ENCODE results near the gene ZNF33B. TPM values are rescaled to one million over a fixed set of nuclear protein-coding genes. Genes with fewer than 3 reads are reported as not detected.
"Not testable (repeated sequence)": the region's sequence is repeated elsewhere in the genome, so short reads cannot be mapped to it uniquely, and the experiment has no call there.

ZNF33B gene
- 7.7 and 22.7 TPM in 2 replicates for total RNA-seq (2014; rRNA removed; shearing (Covaris generic); ENCODE audit: low replicate concordance)

GRCh38 chr10:42638055-42638820, at the start of gene ZNF33B:
Gene ZNF33B (minus strand): TSS chr10:42638570. CDS start chr10:42636928, 1,642 bp downstream.
- Histone ChIP-seq H3K27me3 (ENCODE audit: low read length) (no peaks in the 10 kb centered on the region), H3K4me1 (ENCODE audit: low read length) (peaks cover 23% of the 10 kb centered on the region), H3K36me3 (ENCODE audit: insufficient read depth, low read length) (no peaks in the 10 kb centered on the region), H3K9me2 (replicated peaks; ENCODE audit: insufficient read depth, low read length) (no peaks in the 10 kb centered on the region), H3K9ac (ENCODE audit: low read length) (peak within 1 kb of the TSS; percentile 92), H3K4me3 (ENCODE audit: low read length) (peak within 1 kb of the TSS; percentile 85), H2AFZ (ENCODE audit: low read length) (peak within 1 kb of the TSS; percentile 96), H3K27ac (ENCODE audit: low read length) (peak within 1 kb of the TSS; percentile 82), H3K4me2 (ENCODE audit: low read depth, low read length, poor library complexity, severe bottlenecking) (peak within 1 kb of the TSS; percentile 97), H4K20me1 (ENCODE audit: insufficient read depth, low read depth, low read length) (no peaks in the 10 kb centered on the region), H3K79me2 (ENCODE audit: low read length) (peaks cover 33% of the 10 kb centered on the region), H3K9me3 (ENCODE audit: low read length) (no peaks in the 10 kb centered on the region)
- DNase-seq = peak; percentile 98

GRCh38 chr10:42684517-42684916, 46.1 kb upstream of the ZNF33B start:
- no peaks in the 10 kb centered on the region for H3K36me3 ChIP-seq (ENCODE audit: insufficient read depth, low read length)
- no peaks in the 10 kb centered on the region for H3K4me1 ChIP-seq (ENCODE audit: low read length)
- no peak for DNase-seq
- no peak overlapping the region for H3K27ac ChIP-seq (ENCODE audit: low read length)
- no peak overlapping the region for H3K4me2 ChIP-seq (ENCODE audit: low read depth, low read length, poor library complexity, severe bottlenecking)
- no peaks in the 10 kb centered on the region for H4K20me1 ChIP-seq (ENCODE audit: insufficient read depth, low read depth, low read length)
- H3K4me3 ChIP-seq (ENCODE audit: low read length) = no peak overlapping the region
- no peaks in the 10 kb centered on the region for H3K27me3 ChIP-seq (ENCODE audit: low read length)
- no peaks in the 10 kb centered on the region for H3K79me2 ChIP-seq (ENCODE audit: low read length)
- H2AFZ ChIP-seq (ENCODE audit: low read length) = no peak overlapping the region
- H3K9me2 ChIP-seq (replicated peaks; ENCODE audit: insufficient read depth, low read length) = no peaks in the 10 kb centered on the region
- no peak overlapping the region for H3K9ac ChIP-seq (ENCODE audit: low read length)
- H3K9me3 ChIP-seq (ENCODE audit: low read length) = no peaks in the 10 kb centered on the region

- no peak overlapping the region for H3K4me2 ChIP-seq (ENCODE audit: low read depth, low read length, poor library complexity, severe bottlenecking)
- DNase-seq = no peak
- H3K4me1 ChIP-seq (ENCODE audit: low read length) = no peaks in the 10 kb centered on the region
- H3K79me2 ChIP-seq (ENCODE audit: low read length) = no peaks in the 10 kb centered on the region
- no peaks in the 10 kb centered on the region for H3K9me2 ChIP-seq (replicated peaks; ENCODE audit: insufficient read depth, low read length)
- H4K20me1 ChIP-seq (ENCODE audit: insufficient read depth, low read depth, low read length) = no peaks in the 10 kb centered on the region
- H3K36me3 ChIP-seq (ENCODE audit: insufficient read depth, low read length) = no peaks in the 10 kb centered on the region
- no peak overlapping the region for H2AFZ ChIP-seq (ENCODE audit: low read length)
- no peak overlapping the region for H3K27ac ChIP-seq (ENCODE audit: low read length)
- H3K27me3 ChIP-seq (ENCODE audit: low read length) = no peaks in the 10 kb centered on the region
- no peak overlapping the region for H3K4me3 ChIP-seq (ENCODE audit: low read length)
- no peaks in the 10 kb centered on the region for H3K9me3 ChIP-seq (ENCODE audit: low read length)
- no peak overlapping the region for H3K9ac ChIP-seq (ENCODE audit: low read length)
Measured at GRCh38 chr10:42680267-42680666, 41.9 kb upstream of the ZNF33B start.

GRCh38 chr10:42665181-42665979, 27.0 kb upstream of the ZNF33B start:
- H3K27me3 ChIP-seq (ENCODE audit: low read length); H3K9ac ChIP-seq (ENCODE audit: low read length); H3K9me2 ChIP-seq (replicated peaks; ENCODE audit: insufficient read depth, low read length); H3K36me3 ChIP-seq (ENCODE audit: insufficient read depth, low read length); H3K79me2 ChIP-seq (ENCODE audit: low read length); H3K9me3 ChIP-seq (ENCODE audit: low read length); H3K4me1 ChIP-seq (ENCODE audit: low read length); H2AFZ ChIP-seq (ENCODE audit: low read length); H4K20me1 ChIP-seq (ENCODE audit: insufficient read depth, low read depth, low read length); H3K27ac ChIP-seq (ENCODE audit: low read length): not testable (repeated sequence)
- peak overlapping the region; percentile 61 for H3K4me2 ChIP-seq (ENCODE audit: low read depth, low read length, poor library complexity, severe bottlenecking)
- peak; percentile 68 for DNase-seq
- H3K4me3 ChIP-seq (ENCODE audit: low read length) = peak overlapping the region; percentile 34; the same call in 1 of the 2 replicates

GRCh38 chr10:42654419-42654818, 16.0 kb upstream of the ZNF33B start:
- DNase-seq = no peak
- Histone ChIP-seq H3K9me3 (ENCODE audit: low read length) (no peaks in the 10 kb centered on the region), H3K4me1 (ENCODE audit: low read length) (no peaks in the 10 kb centered on the region), H3K9me2 (replicated peaks; ENCODE audit: insufficient read depth, low read length) (no peaks in the 10 kb centered on the region), H2AFZ (ENCODE audit: low read length) (no peak overlapping the region), H4K20me1 (ENCODE audit: insufficient read depth, low read depth, low read length) (no peaks in the 10 kb centered on the region), H3K4me2 (ENCODE audit: low read depth, low read length, poor library complexity, severe bottlenecking) (no peak overlapping the region), H3K27ac (ENCODE audit: low read length) (no peak overlapping the region), H3K27me3 (ENCODE audit: low read length) (no peaks in the 10 kb centered on the region), H3K4me3 (ENCODE audit: low read length) (no peak overlapping the region), H3K9ac (ENCODE audit: low read length) (no peak overlapping the region), H3K79me2 (ENCODE audit: low read length) (no peaks in the 10 kb centered on the region), H3K36me3 (ENCODE audit: insufficient read depth, low read length) (no peaks in the 10 kb centered on the region)

- H4K20me1 ChIP-seq (ENCODE audit: insufficient read depth, low read depth, low read length) = no peaks in the 10 kb centered on the region
- H3K9ac ChIP-seq (ENCODE audit: low read length) = no peak overlapping the region
- H3K4me2 ChIP-seq (ENCODE audit: low read depth, low read length, poor library complexity, severe bottlenecking) = no peak overlapping the region
- H3K36me3 ChIP-seq (ENCODE audit: insufficient read depth, low read length) = no peaks in the 10 kb centered on the region
- H3K9me3 ChIP-seq (ENCODE audit: low read length) = no peaks in the 10 kb centered on the region
- no peaks in the 10 kb centered on the region for H3K27me3 ChIP-seq (ENCODE audit: low read length)
- no peak for DNase-seq
- H3K79me2 ChIP-seq (ENCODE audit: low read length) = no peaks in the 10 kb centered on the region
- no peak overlapping the region for H3K4me3 ChIP-seq (ENCODE audit: low read length)
- H2AFZ ChIP-seq (ENCODE audit: low read length) = no peak overlapping the region
- H3K9me2 ChIP-seq (replicated peaks; ENCODE audit: insufficient read depth, low read length) = no peaks in the 10 kb centered on the region
- H3K4me1 ChIP-seq (ENCODE audit: low read length) = no peaks in the 10 kb centered on the region
- no peak overlapping the region for H3K27ac ChIP-seq (ENCODE audit: low read length)
Measured at GRCh38 chr10:42652858-42653257, 14.5 kb upstream of the ZNF33B start.

- Histone ChIP-seq H3K9me2 (replicated peaks; ENCODE audit: insufficient read depth, low read length) (no peaks in the 10 kb centered on the region), H2AFZ (ENCODE audit: low read length) (no peak overlapping the region), H3K27me3 (ENCODE audit: low read length) (no peaks in the 10 kb centered on the region), H3K4me1 (ENCODE audit: low read length) (no peaks in the 10 kb centered on the region), H3K36me3 (ENCODE audit: insufficient read depth, low read length) (no peaks in the 10 kb centered on the region), H3K79me2 (ENCODE audit: low read length) (no peaks in the 10 kb centered on the region), H3K4me2 (ENCODE audit: low read depth, low read length, poor library complexity, severe bottlenecking) (no peak overlapping the region), H3K27ac (ENCODE audit: low read length) (no peak overlapping the region), H4K20me1 (ENCODE audit: insufficient read depth, low read depth, low read length) (no peaks in the 10 kb centered on the region), H3K9ac (ENCODE audit: low read length) (no peak overlapping the region), H3K4me3 (ENCODE audit: low read length) (no peak overlapping the region), H3K9me3 (ENCODE audit: low read length) (no peaks in the 10 kb centered on the region)
- no peak for DNase-seq
Measured at GRCh38 chr10:42650374-42650773, 12.0 kb upstream of the ZNF33B start.

GRCh38 chr10:42648512-42648911, 10.1 kb upstream of the ZNF33B start:
- no peaks in the 10 kb centered on the region for H4K20me1 ChIP-seq (ENCODE audit: insufficient read depth, low read depth, low read length)
- no peak overlapping the region for H3K4me3 ChIP-seq (ENCODE audit: low read length)
- no peaks in the 10 kb centered on the region for H3K9me3 ChIP-seq (ENCODE audit: low read length)
- no peak overlapping the region for H2AFZ ChIP-seq (ENCODE audit: low read length)
- no peaks in the 10 kb centered on the region for H3K4me1 ChIP-seq (ENCODE audit: low read length)
- DNase-seq = no peak
- no peaks in the 10 kb centered on the region for H3K36me3 ChIP-seq (ENCODE audit: insufficient read depth, low read length)
- no peak overlapping the region for H3K27ac ChIP-seq (ENCODE audit: low read length)
- no peak overlapping the region for H3K4me2 ChIP-seq (ENCODE audit: low read depth, low read length, poor library complexity, severe bottlenecking)
- H3K9ac ChIP-seq (ENCODE audit: low read length) = no peak overlapping the region
- H3K27me3 ChIP-seq (ENCODE audit: low read length) = no peaks in the 10 kb centered on the region
- H3K79me2 ChIP-seq (ENCODE audit: low read length) = no peaks in the 10 kb centered on the region
- no peaks in the 10 kb centered on the region for H3K9me2 ChIP-seq (replicated peaks; ENCODE audit: insufficient read depth, low read length)

All from Karpas-422 (cell line).